Measurements from ENCODE around the gene ZFR2.
"Not testable (repeated sequence)": the region's sequence is repeated elsewhere in the genome, so short reads cannot be mapped to it uniquely, and the experiment has no call there.

The ZFR2 gene

DNA sequence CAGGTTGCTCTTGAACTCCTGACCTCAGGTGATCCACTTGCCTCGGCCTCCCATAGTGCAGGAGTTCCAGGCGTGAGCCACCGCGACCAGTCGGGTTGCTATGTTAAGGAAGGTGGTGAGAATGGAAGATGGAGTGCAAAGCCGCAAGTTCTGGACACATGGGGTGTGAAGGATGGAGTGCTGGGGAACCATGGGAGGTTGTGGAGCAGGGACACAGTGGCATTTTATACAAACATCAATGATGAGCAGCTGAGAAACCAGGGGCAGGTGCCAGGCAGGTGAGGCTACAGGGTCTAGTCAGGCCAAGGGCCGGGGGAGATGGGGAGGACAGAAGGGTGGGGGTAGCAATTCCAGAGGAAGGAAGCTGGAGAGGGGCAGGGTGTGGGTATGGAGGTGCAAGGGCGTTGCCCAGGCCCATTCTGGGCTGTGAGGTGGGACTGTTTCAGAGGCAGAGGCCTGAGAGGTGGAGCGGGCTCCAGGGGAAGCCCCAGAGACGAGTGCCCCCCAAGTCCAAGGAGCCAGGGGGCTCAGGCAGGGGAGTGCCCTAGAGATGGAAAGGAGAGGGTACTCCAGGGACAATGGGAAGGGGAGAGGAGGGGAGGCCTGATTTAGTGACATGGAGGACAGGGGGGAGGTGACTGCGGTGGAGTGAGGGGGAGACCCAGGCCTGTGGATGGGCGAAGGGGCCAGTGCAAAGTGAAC is 94.9 kb downstream of the ZFR2 start:
- H3K36me3 Mint-ChIP-seq (ENCODE audit: low read depth) = peaks cover 13% of the 10 kb centered on the region
- no peaks in the 10 kb centered on the region for H3K4me1 Mint-ChIP-seq (ENCODE audit: low read depth)
- no peak overlapping the region for H3K4me3 Mint-ChIP-seq
- no peaks in the 10 kb centered on the region for H3K27me3 Mint-ChIP-seq
- H3K27ac Mint-ChIP-seq = no peak overlapping the region
- DNase-seq = no peak
- H3K9me3 Mint-ChIP-seq = no peaks in the 10 kb centered on the region

DNA sequence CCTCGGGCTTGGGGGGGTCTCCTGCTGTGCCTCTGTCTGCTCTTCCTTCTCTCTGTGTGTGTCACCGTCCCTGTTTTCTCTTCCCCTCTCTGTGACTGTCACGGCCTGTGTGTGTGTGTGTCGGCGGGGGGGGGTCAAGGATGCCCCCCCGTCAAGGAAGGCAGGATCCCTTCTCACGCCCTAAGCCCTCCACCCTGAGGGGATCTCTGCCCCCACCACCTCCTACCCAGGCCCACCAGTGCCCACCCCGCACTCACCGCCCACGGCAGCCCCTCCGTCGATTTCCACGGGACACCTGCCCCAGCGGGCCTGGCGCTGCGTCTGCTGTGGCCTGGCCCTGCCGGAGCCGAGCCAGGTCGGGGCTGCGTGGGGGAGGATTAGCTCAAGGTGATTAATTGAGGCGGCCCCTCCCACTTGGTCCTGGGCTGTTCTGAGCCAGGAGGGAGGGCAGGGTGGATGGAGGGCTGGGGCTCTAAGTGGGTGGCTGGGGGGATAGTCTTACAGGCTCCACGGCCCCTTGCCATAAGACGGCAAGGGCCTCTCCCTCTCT is 96.9 kb downstream of the ZFR2 start, which contains the start of gene RAX2:
Gene RAX2 (minus strand): TSS at position 323 of the 550 bp plus-strand sequence. CDS start 486 bp downstream, outside the sequence.
- no peak for DNase-seq
- Mint-ChIP-seq H3K36me3 (ENCODE audit: low read depth) (peaks cover 18% of the 10 kb centered on the region), H3K27ac (no peak within 1 kb of the TSS), H3K27me3 (no peaks in the 10 kb centered on the region), H3K9me3 (no peaks in the 10 kb centered on the region), H3K4me1 (ENCODE audit: low read depth) (no peaks in the 10 kb centered on the region), H3K4me3 (no peak within 1 kb of the TSS)

DNA sequence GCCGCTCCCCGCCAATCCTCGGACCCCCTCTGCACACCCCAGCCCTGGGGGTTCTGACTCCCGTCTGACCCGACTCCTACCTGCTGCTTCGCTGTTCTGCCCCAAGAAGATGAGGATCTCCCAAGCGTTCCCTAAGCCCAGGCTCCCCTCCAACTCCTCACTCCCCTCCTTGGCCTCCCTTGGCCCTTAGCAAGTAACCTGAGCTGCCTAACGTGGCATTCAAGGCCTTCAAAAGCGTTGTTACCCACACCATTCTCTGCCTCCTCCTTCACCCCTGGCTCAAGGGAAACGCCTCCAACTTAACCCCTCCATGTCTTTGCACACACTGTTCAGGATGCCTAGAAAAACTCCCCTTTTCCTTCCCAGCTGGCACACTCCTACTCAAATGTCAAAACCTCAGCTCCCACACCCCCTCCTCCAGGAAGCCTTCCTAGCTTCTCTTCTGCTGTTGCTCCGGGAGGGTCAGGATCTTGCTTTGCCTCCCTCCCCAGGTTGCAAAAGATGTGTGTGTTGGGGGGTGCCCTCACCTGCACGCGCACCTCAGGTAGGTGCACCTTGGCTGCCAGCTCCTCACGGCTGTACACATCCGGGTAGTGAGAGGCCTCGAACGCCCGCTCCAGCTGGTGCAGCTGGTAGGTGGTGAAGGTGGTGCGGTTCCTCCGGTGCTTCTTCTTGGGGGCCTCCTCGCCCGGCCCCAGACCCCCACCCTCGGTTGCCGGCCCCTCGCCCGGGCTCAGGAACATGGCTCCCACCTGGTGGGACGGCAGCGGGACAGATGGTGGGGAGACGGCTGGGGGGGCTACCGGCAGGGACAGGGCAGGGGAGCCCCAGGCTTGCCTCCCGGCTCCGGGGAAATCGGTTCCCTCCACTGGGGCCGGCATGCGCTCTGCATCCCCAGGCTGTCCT is 97.6 kb downstream of the ZFR2 start:
- DNase-seq = no peak
- no peaks in the 10 kb centered on the region for H3K9me3 Mint-ChIP-seq
- H3K27me3 Mint-ChIP-seq = no peaks in the 10 kb centered on the region
- H3K4me1 Mint-ChIP-seq (ENCODE audit: low read depth) = peaks cover 6% of the 10 kb centered on the region
- H3K4me3 Mint-ChIP-seq = no peak overlapping the region
- no peak overlapping the region for H3K27ac Mint-ChIP-seq
- H3K36me3 Mint-ChIP-seq (ENCODE audit: low read depth) = peaks cover 25% of the 10 kb centered on the region

DNA sequence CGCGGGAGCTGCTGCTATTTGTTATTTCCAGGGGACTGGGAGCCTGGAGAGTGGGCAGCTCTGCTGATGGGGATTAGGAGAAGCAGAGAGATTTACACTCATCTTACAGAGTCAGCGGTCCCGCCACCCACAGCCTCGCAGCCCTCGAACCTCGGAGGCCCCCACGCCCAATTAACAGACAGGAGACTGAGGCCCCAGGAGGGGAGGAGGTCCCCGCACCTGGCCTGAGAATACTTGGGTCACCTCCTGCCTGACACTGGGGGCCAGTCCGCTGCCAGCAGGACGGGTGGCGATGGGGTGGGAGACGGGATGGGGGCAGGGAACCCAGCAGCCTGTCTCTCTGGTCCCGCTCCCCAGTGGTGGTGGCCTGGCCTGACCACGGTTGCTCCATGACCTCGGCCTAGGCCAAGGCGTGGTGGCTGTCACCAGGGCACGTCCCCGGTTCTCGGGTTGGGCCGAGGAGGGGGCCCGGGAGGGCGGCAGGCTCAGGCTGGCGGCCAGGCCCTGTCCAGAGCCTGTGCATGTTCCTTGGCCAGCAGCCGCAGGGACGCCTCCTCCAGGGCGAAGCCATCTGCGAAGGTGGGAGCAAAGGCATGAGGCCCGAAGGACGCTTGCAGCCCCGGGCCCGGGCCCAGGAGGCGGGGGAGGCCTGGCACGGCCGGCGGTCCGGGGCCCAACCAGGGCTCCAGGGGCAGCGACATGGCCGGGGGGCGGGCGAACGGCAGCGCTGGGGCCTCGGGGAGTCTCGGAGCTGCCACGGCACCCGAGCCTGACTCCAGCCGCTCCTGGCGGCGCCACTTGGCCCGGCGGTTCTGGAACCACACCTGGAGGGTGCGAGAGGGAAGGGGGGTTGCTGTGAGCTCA is 98.5 kb downstream of the ZFR2 start:
- Mint-ChIP-seq H3K36me3 (ENCODE audit: low read depth) (peaks cover 28% of the 10 kb centered on the region), H3K4me1 (ENCODE audit: low read depth) (peaks cover 7% of the 10 kb centered on the region), H3K27ac (no peak overlapping the region), H3K9me3 (no peaks in the 10 kb centered on the region), H3K27me3 (no peaks in the 10 kb centered on the region), H3K4me3 (no peak overlapping the region)
- no peak for DNase-seq

DNA sequence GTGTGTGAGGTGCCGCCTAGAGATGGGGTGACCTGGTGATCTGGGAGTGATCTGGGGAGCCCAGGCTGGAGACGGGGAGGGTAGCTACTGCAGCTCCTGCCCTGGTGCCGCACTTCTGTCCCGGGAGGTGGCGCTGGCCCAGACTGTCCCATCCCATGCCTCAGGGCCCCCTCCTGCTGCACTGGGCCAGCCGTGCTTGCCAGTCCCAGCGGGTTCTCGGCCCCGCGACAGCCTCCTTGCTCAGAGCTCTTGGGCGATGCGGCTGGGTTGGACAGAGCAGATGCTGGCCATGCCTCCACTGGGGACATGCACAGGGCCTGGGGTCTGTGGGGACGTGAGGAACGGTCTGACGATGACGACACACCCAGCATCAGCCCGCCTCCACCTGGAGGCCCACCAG is 99.3 kb downstream of the ZFR2 start:
- DNase-seq = no peak
- H3K4me3 Mint-ChIP-seq = no peak overlapping the region
- no peaks in the 10 kb centered on the region for H3K9me3 Mint-ChIP-seq
- H3K27ac Mint-ChIP-seq = no peak overlapping the region
- H3K36me3 Mint-ChIP-seq (ENCODE audit: low read depth) = peaks cover 32% of the 10 kb centered on the region
- H3K4me1 Mint-ChIP-seq (ENCODE audit: low read depth) = peaks cover 7% of the 10 kb centered on the region
- no peaks in the 10 kb centered on the region for H3K27me3 Mint-ChIP-seq

DNA sequence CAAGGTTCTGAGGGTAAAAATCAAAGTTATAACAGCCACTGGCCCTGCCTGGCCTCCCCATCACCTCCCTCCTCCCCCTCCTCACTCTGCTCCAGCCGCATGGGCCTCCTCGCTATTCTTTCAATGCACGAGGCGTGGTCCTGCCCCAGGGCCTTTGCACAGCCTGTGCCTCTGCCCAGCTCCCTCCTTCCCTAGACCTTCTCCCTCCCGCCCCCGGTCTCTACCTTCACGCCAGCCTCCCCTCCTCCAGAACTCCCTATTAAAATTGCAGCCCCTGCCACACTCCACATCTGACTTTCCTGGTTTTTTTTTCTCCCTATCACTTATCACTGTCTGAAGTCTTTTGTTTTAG is 100.1 kb downstream of the ZFR2 start:
- Mint-ChIP-seq H3K36me3 (ENCODE audit: low read depth) (peaks cover 32% of the 10 kb centered on the region), H3K4me3 (no peak overlapping the region), H3K27ac (no peak overlapping the region), H3K4me1 (ENCODE audit: low read depth) (peaks cover 7% of the 10 kb centered on the region), H3K9me3 (no peaks in the 10 kb centered on the region), H3K27me3 (no peaks in the 10 kb centered on the region)
- DNase-seq = no peak

DNA sequence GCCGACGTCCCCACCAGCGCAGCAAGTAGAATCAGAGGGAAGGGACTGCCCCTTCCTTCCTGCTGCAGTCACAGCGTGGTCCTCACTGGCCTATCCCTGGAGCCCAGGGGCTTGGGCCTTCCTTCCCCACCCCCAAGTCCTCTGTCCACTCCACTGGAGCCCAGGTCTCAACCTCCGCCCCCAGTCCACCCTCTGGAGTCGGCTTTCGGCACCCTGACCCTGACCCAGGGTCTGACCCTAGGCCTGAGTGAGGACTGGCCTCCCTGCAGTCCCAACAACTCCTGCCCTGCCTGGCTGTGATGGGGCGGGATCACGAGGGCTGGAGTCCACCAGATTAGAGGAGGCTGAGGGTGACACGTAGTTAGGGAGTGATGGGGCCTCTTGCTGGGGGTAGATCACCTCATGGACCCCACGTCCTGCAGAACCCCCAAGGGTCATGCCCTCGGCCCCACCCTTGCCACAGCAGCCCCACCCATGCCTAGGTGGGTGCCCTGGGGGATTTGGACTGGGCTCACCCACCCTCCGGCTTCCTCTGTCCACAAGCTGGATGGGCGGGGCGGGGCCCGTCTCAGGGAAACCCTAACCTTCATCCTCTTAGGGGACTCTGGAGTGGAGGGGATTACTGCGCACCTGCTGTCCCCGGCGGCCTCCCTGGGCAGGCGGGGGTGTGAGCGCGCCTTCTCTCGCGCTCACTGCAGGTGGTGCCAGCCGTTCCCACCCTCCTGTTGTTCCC is 100.7 kb downstream of the ZFR2 start:
- Mint-ChIP-seq H3K27me3 (no peaks in the 10 kb centered on the region), H3K27ac (no peak overlapping the region), H3K9me3 (no peaks in the 10 kb centered on the region), H3K4me1 (ENCODE audit: low read depth) (peaks cover 9% of the 10 kb centered on the region), H3K36me3 (ENCODE audit: low read depth) (peaks cover 34% of the 10 kb centered on the region), H3K4me3 (no peak overlapping the region)
- DNase-seq = no peak

DNA sequence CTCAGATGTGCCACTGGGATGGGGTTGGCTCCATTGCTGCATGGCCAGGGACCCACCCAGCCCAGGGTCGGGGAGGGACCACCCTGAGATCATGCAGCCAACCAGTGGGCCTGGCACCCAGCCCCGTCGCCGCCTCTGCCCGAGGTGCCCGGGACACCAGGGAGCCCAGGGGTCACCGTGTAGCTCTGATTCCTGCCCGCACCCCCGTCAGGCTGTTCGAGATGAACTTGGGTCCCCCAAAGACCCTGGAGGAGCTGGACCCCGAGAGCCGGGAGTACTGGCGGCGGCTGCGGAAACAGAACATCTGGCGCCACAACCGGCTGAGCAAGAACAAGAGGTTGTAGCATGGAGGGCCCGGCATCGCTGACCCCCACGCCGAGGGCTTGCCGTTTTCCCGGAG is 101.8 kb downstream of the ZFR2 start:
- H3K4me1 Mint-ChIP-seq (ENCODE audit: low read depth) = peaks cover 16% of the 10 kb centered on the region
- peaks cover 2% of the 10 kb centered on the region for H3K27me3 Mint-ChIP-seq
- no peak overlapping the region for H3K27ac Mint-ChIP-seq
- no peak for DNase-seq
- H3K9me3 Mint-ChIP-seq = no peaks in the 10 kb centered on the region
- H3K4me3 Mint-ChIP-seq = no peak overlapping the region
- peaks cover 41% of the 10 kb centered on the region for H3K36me3 Mint-ChIP-seq (ENCODE audit: low read depth)

DNA sequence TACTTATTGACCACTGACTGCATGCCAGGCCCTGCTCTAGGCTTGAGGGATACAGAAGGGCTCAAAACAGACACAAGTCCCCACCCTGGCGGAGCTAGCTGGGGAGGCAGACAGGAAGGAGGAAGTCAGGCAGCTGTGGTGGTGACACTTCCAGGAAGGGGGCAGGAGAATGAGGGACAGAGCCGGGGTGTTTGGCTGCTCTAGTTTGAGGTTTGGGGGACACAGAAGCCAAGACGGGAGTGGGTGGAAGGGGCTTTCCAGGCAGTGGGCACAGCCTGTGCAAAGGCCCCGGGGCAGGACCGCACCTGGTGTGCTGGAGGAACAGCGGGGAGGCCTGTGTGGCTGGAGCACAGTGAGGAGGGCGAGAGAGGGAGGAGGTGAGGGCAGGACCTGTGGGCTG is 102.3 kb downstream of the ZFR2 start:
- H3K27me3 Mint-ChIP-seq = peaks cover 2% of the 10 kb centered on the region
- DNase-seq = no peak
- H3K36me3 Mint-ChIP-seq (ENCODE audit: low read depth) = peaks cover 41% of the 10 kb centered on the region
- peaks cover 21% of the 10 kb centered on the region for H3K4me1 Mint-ChIP-seq (ENCODE audit: low read depth)
- no peaks in the 10 kb centered on the region for H3K9me3 Mint-ChIP-seq
- peak overlapping the region; percentile 29 for H3K4me3 Mint-ChIP-seq
- peak overlapping the region; percentile 82 for H3K27ac Mint-ChIP-seq

DNA sequence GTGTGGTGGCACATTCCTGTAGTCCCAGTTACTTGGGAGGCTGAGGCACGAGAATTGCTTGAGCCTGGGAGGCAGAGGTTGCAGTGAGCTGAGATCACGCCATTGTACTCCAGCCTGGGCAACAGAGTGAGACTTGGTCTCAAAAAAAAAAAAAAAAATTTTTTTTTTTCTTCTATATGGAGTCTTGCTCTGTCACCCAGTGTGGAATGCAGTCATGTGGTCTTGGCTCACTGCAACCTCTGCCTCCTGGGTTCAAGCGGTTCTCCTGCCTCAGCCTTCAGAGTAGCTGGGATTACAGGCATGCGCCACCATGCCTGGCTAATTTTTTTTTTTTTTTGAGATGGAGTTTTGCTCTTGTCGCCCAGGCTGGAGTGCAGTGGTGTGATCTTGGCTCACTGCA is 103.1 kb downstream of the ZFR2 start:
- H3K27me3 Mint-ChIP-seq, H3K9me3 Mint-ChIP-seq, H3K27ac Mint-ChIP-seq, DNase-seq, H3K4me3 Mint-ChIP-seq: not testable (repeated sequence)
- peaks cover 48% of the 10 kb centered on the region for H3K36me3 Mint-ChIP-seq (ENCODE audit: low read depth)
- H3K4me1 Mint-ChIP-seq (ENCODE audit: low read depth) = peaks cover 26% of the 10 kb centered on the region

DNA sequence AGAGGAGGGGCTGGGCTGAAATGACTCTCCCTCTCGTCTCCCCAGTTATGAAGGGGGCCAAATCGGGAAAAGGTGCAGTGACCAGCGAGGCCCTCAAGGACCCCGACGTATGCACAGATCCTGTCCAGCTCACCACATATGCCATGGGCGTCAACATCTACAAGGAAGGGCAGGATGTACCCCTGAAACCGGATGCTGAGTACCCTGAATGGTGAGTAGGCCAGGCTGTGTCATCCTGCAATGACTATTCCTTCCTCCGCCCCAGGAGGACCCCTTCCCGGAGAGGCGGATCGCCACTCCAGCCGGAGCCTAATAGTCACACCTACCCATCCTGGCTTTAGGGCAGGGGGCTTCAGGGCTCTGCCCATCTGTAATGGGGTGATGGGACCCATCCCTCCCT is 103.7 kb downstream of the ZFR2 start:
- H3K4me3 Mint-ChIP-seq = no peak overlapping the region
- H3K27me3 Mint-ChIP-seq = peaks cover 2% of the 10 kb centered on the region
- no peak overlapping the region for H3K27ac Mint-ChIP-seq
- no peak for DNase-seq
- peaks cover 51% of the 10 kb centered on the region for H3K36me3 Mint-ChIP-seq (ENCODE audit: low read depth)
- H3K9me3 Mint-ChIP-seq = no peaks in the 10 kb centered on the region
- peaks cover 32% of the 10 kb centered on the region for H3K4me1 Mint-ChIP-seq (ENCODE audit: low read depth)

DNA sequence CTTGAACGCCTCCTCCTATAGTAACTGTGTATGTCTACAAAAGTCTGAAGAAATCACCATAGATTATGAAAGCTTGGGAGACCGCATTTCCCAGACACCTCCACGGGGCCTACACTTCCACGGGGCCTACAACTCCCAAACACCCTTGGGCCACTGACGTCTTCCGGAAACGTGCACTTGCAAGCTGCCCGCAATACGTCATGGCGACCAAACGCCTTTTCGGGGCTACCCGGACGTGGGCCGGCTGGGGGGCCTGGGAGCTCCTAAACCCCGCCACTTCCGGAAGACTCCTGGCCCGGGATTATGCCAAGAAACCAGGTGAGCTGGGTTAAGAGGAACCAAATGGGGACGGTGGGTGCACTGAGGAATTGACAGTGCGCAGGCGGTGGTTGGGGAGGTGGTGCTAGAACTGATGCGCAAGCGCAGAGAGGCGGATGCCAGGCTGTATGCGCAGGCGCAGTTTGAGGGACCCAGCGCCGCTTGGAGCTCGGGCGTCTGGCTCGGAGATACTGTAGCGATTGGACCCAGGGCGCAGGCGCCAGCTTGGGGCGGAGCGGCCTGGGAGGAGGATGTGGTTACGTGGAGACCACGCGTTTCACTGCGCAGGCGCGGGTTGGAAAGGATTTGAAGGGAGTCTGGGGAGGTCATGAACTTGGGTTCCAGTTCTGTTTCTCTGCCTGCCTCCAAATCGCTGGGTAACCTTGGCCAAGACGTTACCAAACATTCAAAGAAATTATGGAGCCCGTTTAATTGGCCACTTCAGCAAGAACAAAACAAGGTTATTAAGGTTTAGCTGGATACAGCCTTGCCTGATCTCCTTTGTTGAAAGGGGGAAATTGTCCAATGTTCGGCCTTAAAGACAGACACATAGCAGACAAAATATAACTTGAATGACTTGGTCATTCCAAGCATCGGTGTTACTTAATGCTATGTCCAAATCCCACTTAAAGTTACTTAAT is 106.1 kb downstream of the ZFR2 start, which contains the start of gene MRPL54:
Gene MRPL54 (plus strand): TSS at position 182 of the 959 bp plus-strand sequence. CDS start 19 bp downstream, at position 201.
- H3K4me1 Mint-ChIP-seq (ENCODE audit: low read depth) = peaks cover 46% of the 10 kb centered on the region

DNA sequence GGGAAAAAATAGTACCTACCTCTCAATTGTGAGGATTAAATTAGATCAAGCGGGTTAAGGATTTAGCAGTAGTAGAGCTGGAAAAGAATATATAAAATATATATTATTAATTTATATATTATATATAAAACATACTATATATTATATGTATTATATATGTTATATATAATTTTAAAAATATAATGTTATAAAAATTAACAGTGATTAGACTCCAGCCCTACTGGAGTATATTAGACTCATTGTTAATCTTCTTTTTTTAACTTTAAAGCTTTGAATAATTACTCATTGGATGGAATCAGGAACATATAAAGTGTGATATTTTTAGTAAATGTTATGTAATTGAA is 106.7 kb downstream of the ZFR2 start:
- H3K27me3 Mint-ChIP-seq = peaks cover 2% of the 10 kb centered on the region
- peak overlapping the region; percentile 99 for H3K27ac Mint-ChIP-seq
- peaks cover 49% of the 10 kb centered on the region for H3K4me1 Mint-ChIP-seq (ENCODE audit: low read depth)
- no peak for DNase-seq
- peak overlapping the region; percentile 98 for H3K4me3 Mint-ChIP-seq
- no peaks in the 10 kb centered on the region for H3K9me3 Mint-ChIP-seq
- H3K36me3 Mint-ChIP-seq (ENCODE audit: low read depth) = peaks cover 58% of the 10 kb centered on the region

More for the DNA sequence above, 106.1 kb downstream of the ZFR2 start, which contains the start of gene MRPL54:
- peak; percentile 99 for DNase-seq
- Mint-ChIP-seq H3K9me3 (no peaks in the 10 kb centered on the region), H3K4me3 (peak within 1 kb of the TSS; percentile 98), H3K27me3 (peaks cover 2% of the 10 kb centered on the region), H3K27ac (peak within 1 kb of the TSS; percentile 99), H3K36me3 (ENCODE audit: low read depth) (peaks cover 57% of the 10 kb centered on the region)

Measured in activated T-cell treated with anti-CD3 and anti-CD28 coated beads, Interleukin-2, amount 50 U/mL, for 24 hours (primary cell).